Endodermal cell (in vitro differentiated cells): ENCODE measurements around the gene TMEM150C. TPM values are rescaled to one million over a fixed set of nuclear protein-coding genes. Genes with fewer than 3 reads are reported as not detected.

ENCODE experiments used
- DNase-seq: peaks from one replicate; pipeline ENCODE4 v3.0.0-alpha.2; 2017
- H3K27ac ChIP-seq: 2 replicates; pipeline ENCODE4 v1.5.1; 2013; ENCODE audit warnings: mild to moderate bottlenecking, low read depth, low read length, moderate library complexity
- H3K27me3 ChIP-seq: 2 replicates; pipeline ENCODE4 v1.6.1; 2013; ENCODE audit warnings: mild to moderate bottlenecking, low read length, moderate library complexity; ENCODE audit not compliant: insufficient read depth, control insufficient read depth, poor library complexity, severe bottlenecking
- H3K36me3 ChIP-seq: 2 replicates; pipeline ENCODE4 v1.7.0; 2013; ENCODE audit warnings: mild to moderate bottlenecking, low read length, moderate library complexity; ENCODE audit not compliant: control insufficient read depth, insufficient read depth
- H3K4me1 ChIP-seq: one replicate; pipeline ENCODE4 v1.7.0; 2013; ENCODE audit warnings: low read length; ENCODE audit not compliant: control insufficient read depth, insufficient read depth
- H3K4me3 ChIP-seq: 2 replicates; pipeline ENCODE4 v1.5.1; 2013; ENCODE audit warnings: mild to moderate bottlenecking, low read length, moderate library complexity
- H3K9ac ChIP-seq: 2 replicates; pipeline ENCODE4 v1.6.1; 2013; ENCODE audit warnings: mild to moderate bottlenecking, low read length, moderate library complexity; ENCODE audit not compliant: poor library complexity, severe bottlenecking; ENCODE audit errors: extremely low read depth
- H3K9me3 ChIP-seq: 2 replicates; pipeline ENCODE4 v1.6.1; 2013; ENCODE audit warnings: mild to moderate bottlenecking, low read length, moderate library complexity; ENCODE audit not compliant: control insufficient read depth
- H3K27ac Mint-ChIP-seq: 2 replicates; pipeline ENCODE4 v1.8.0; 2020; ENCODE audit warnings: mixed read lengths
- H3K27me3 Mint-ChIP-seq: 2 replicates; pipeline ENCODE4 v1.8.0; 2021; ENCODE audit warnings: mild to moderate bottlenecking, mixed read lengths; ENCODE audit not compliant: insufficient read depth
- H3K36me3 Mint-ChIP-seq: 2 replicates; pipeline ENCODE4 v1.8.0; 2020; ENCODE audit warnings: low read depth, mixed read lengths
- H3K4me1 Mint-ChIP-seq: 2 replicates; pipeline ENCODE4 v1.8.0; 2020; ENCODE audit warnings: mixed read lengths
- H3K4me3 Mint-ChIP-seq: 2 replicates; pipeline ENCODE4 v1.8.0; 2020; ENCODE audit warnings: mild to moderate bottlenecking, moderate library complexity, mixed read lengths
- H3K9me3 Mint-ChIP-seq: 2 replicates; pipeline ENCODE4 v1.8.0; 2020; ENCODE audit warnings: mild to moderate bottlenecking, mixed read lengths
- CTCF ChIP-seq: fragments of 200-600 bp; sonication (generic); conservative IDR thresholded peaks from 2 replicates; pipeline ENCODE4 v1.5.0; 2021; ENCODE audit warnings: antibody characterized with exemption, mild to moderate bottlenecking
- WGBS, 2 experiments: methylation state at CpG; one replicate each; pipeline versions ENCODE4 v1.1.5 to v1.1.7; 2013; ENCODE audit warnings: missing lambda C conversion rate in 2 of 2, mixed read lengths in 1 of 2; ENCODE audit not compliant: insufficient coverage in 1 of 2, insufficient read length in 1 of 2; 5-methylcytosine and 5-hydroxymethylcytosine counted together
- total RNA-seq, 2 donors: library from RNA; stranded (reverse); fragmentation: NEBNext Ultra II Directional in 1 of 2; extraction: Animal tissue kit (Norgen Biotek cat#: 25700) in 1 of 2; gene quantifications; 2 replicates in 1 of 2; 3 replicates in 1 of 2; pipeline ENCODE4 v1.2.1, GENCODE V29; 2021

Gene TMEM150C
- total RNA-seq, 2 donors from 2014 or later = 29.3 to 32.8 TPM

- H3K9me3 Mint-ChIP-seq = no peaks in the 10 kb centered on the region
- H3K27ac Mint-ChIP-seq = no peak overlapping the region
- peaks cover 8% of the 10 kb centered on the region for H3K4me1 ChIP-seq
- DNase-seq = no peak
- no peak overlapping the region for H3K4me3 ChIP-seq
- no peaks in the 10 kb centered on the region for H3K9me3 ChIP-seq
- no peak overlapping the region for H3K9ac ChIP-seq
- H3K27me3 Mint-ChIP-seq = no peaks in the 10 kb centered on the region
- H3K27me3 ChIP-seq = no peaks in the 10 kb centered on the region
- H3K4me3 Mint-ChIP-seq = no peak overlapping the region
- H3K36me3 ChIP-seq = peaks cover 65% of the 10 kb centered on the region
- 98 to 100% methylated on average over 1 to 2 of the region's 2 CpGs for WGBS, 2 experiments
- no peak overlapping the region for H3K27ac ChIP-seq
- peaks cover 36% of the 10 kb centered on the region for H3K36me3 Mint-ChIP-seq
- H3K4me1 Mint-ChIP-seq = peaks cover 3% of the 10 kb centered on the region
- no peak for TF ChIP-seq CTCF
Observed at GRCh38 chr4:82461710-82462109, 100.1 kb downstream of the TMEM150C start.

- peaks cover 50% of the 10 kb centered on the region for H3K36me3 Mint-ChIP-seq
- 85 to 89% methylated on average over 2 of the region's 2 CpGs for WGBS, 2 experiments
- H3K4me3 Mint-ChIP-seq = no peak overlapping the region
Observed at GRCh38 chr4:82458729-82459128, 103.1 kb downstream of the TMEM150C start.

GRCh38 chr4:82457266-82457665, 104.5 kb downstream of the TMEM150C start:
- WGBS, 2 experiments = 94 to 98% methylated on average over 4 to 7 of the region's 7 CpGs
- Histone ChIP-seq H3K9ac (no peak overlapping the region), H3K27ac (no peak overlapping the region), H3K4me1 (peaks cover 17% of the 10 kb centered on the region), H3K4me3 (no peak overlapping the region), H3K9me3 (peaks cover 4% of the 10 kb centered on the region), H3K36me3 (peaks cover 84% of the 10 kb centered on the region), H3K27me3 (no peaks in the 10 kb centered on the region)
- Mint-ChIP-seq H3K4me1 (peaks cover 10% of the 10 kb centered on the region), H3K36me3 (peaks cover 57% of the 10 kb centered on the region), H3K4me3 (no peak overlapping the region), H3K9me3 (no peaks in the 10 kb centered on the region), H3K27ac (peak overlapping the region; percentile 37), H3K27me3 (no peaks in the 10 kb centered on the region)
- DNase-seq = peak; percentile 15
- TF ChIP-seq CTCF = no peak

More at GRCh38 chr4:82458729-82459128, 103.1 kb downstream of the TMEM150C start:
- H3K4me1 ChIP-seq = peaks cover 10% of the 10 kb centered on the region
- no peaks in the 10 kb centered on the region for H3K27me3 ChIP-seq
- no peaks in the 10 kb centered on the region for H3K9me3 ChIP-seq
- peaks cover 84% of the 10 kb centered on the region for H3K36me3 ChIP-seq
- Mint-ChIP-seq H3K4me1 (peaks cover 3% of the 10 kb centered on the region), H3K9me3 (no peaks in the 10 kb centered on the region), H3K27me3 (no peaks in the 10 kb centered on the region), H3K27ac (peak overlapping the region; percentile 77)
- peak; percentile 46 for DNase-seq
- no peak for TF ChIP-seq CTCF
- no peak overlapping the region for H3K9ac ChIP-seq
- no peak overlapping the region for H3K4me3 ChIP-seq
- H3K27ac ChIP-seq = no peak overlapping the region
